Measurements from ENCODE around the gene FOXN3. TPM values are rescaled to one million over a fixed set of nuclear protein-coding genes. Genes with fewer than 3 reads are reported as not detected.

Gene FOXN3
- total RNA-seq, 2 donors from 2014 or later, result 61.2 to 84.1 TPM

- Histone ChIP-seq H3K4me1 (ENCODE audit: control insufficient read depth, insufficient read depth, low read length) (no peaks in the 10 kb centered on the region), H3K27me3 (ENCODE audit: control insufficient read depth, insufficient read depth, low read length, poor library complexity, severe bottlenecking) (no peaks in the 10 kb centered on the region), H3K9ac (ENCODE audit: extremely low read depth, low read length, poor library complexity, severe bottlenecking) (no peak overlapping the region), H3K27ac (ENCODE audit: low read depth, low read length) (no peak overlapping the region), H3K36me3 (ENCODE audit: control insufficient read depth, insufficient read depth, low read length) (no peaks in the 10 kb centered on the region), H3K4me3 (ENCODE audit: low read length) (no peak overlapping the region), H3K9me3 (ENCODE audit: control insufficient read depth, low read length) (no peaks in the 10 kb centered on the region)
- Mint-ChIP-seq H3K9me3 (no peaks in the 10 kb centered on the region), H3K27ac (no peak overlapping the region), H3K27me3 (ENCODE audit: insufficient read depth) (peaks cover 2% of the 10 kb centered on the region), H3K4me1 (peaks cover 6% of the 10 kb centered on the region), H3K36me3 (ENCODE audit: low read depth) (no peaks in the 10 kb centered on the region), H3K4me3 (no peak overlapping the region)
- TF ChIP-seq CTCF (conservative IDR thresholded peaks at IDR 0.05), result no peak
- WGBS, 2 experiments (ENCODE audit: insufficient coverage in 1 of 2, insufficient read length in 1 of 2), result 95 to 96% methylated on average over 5 to 6 of the region's 6 CpGs
- no peak for DNase-seq
These were observed 285.9 kb downstream of the FOXN3 start for GRCh38 chr14:89131004-89131750.

GRCh38 chr14:89129570-89129969 lies 287.5 kb downstream of the FOXN3 start:
- H3K4me1 ChIP-seq (ENCODE audit: control insufficient read depth, insufficient read depth, low read length), result no peaks in the 10 kb centered on the region
- no peaks in the 10 kb centered on the region for H3K9me3 Mint-ChIP-seq
- H3K4me3 ChIP-seq (ENCODE audit: low read length), result no peak overlapping the region
- no peaks in the 10 kb centered on the region for H3K36me3 Mint-ChIP-seq (ENCODE audit: low read depth)
- H3K9me3 ChIP-seq (ENCODE audit: control insufficient read depth, low read length), result no peaks in the 10 kb centered on the region
- no peak overlapping the region for H3K9ac ChIP-seq (ENCODE audit: extremely low read depth, low read length, poor library complexity, severe bottlenecking)
- H3K27ac Mint-ChIP-seq, result no peak overlapping the region
- WGBS, 2 experiments (ENCODE audit: insufficient coverage in 1 of 2, insufficient read length in 1 of 2), result 95 to 96% methylated on average over 6 of the region's 6 CpGs
- H3K4me3 Mint-ChIP-seq, result no peak overlapping the region
- peaks cover 4% of the 10 kb centered on the region for H3K27me3 Mint-ChIP-seq (ENCODE audit: insufficient read depth)
- no peak for TF ChIP-seq CTCF (conservative IDR thresholded peaks at IDR 0.05)
- H3K4me1 Mint-ChIP-seq, result peaks cover 4% of the 10 kb centered on the region
- H3K27ac ChIP-seq (ENCODE audit: low read depth, low read length), result no peak overlapping the region
- no peaks in the 10 kb centered on the region for H3K27me3 ChIP-seq (ENCODE audit: control insufficient read depth, insufficient read depth, low read length, poor library complexity, severe bottlenecking)
- DNase-seq, result no peak
- no peaks in the 10 kb centered on the region for H3K36me3 ChIP-seq (ENCODE audit: control insufficient read depth, insufficient read depth, low read length)

GRCh38 chr14:89128311-89129026 lies 288.6 kb downstream of the FOXN3 start:
- Histone ChIP-seq H3K4me3 (ENCODE audit: low read length) (no peak overlapping the region), H3K4me1 (ENCODE audit: control insufficient read depth, insufficient read depth, low read length) (no peaks in the 10 kb centered on the region), H3K9me3 (ENCODE audit: control insufficient read depth, low read length) (no peaks in the 10 kb centered on the region), H3K36me3 (ENCODE audit: control insufficient read depth, insufficient read depth, low read length) (no peaks in the 10 kb centered on the region), H3K27ac (ENCODE audit: low read depth, low read length) (no peak overlapping the region), H3K27me3 (ENCODE audit: control insufficient read depth, insufficient read depth, low read length, poor library complexity, severe bottlenecking) (no peaks in the 10 kb centered on the region), H3K9ac (ENCODE audit: extremely low read depth, low read length, poor library complexity, severe bottlenecking) (no peak overlapping the region)
- no peak for TF ChIP-seq CTCF (conservative IDR thresholded peaks at IDR 0.05)
- no peaks in the 10 kb centered on the region for H3K4me1 Mint-ChIP-seq
- H3K9me3 Mint-ChIP-seq, result no peaks in the 10 kb centered on the region
- H3K36me3 Mint-ChIP-seq (ENCODE audit: low read depth), result no peaks in the 10 kb centered on the region
- 95 to 97% methylated on average over 7 to 10 of the region's 10 CpGs for WGBS, 2 experiments (ENCODE audit: insufficient coverage in 1 of 2, insufficient read length in 1 of 2)
- DNase-seq, result no peak
- H3K27ac Mint-ChIP-seq, result no peak overlapping the region
- peaks cover 4% of the 10 kb centered on the region for H3K27me3 Mint-ChIP-seq (ENCODE audit: insufficient read depth)
- no peak overlapping the region for H3K4me3 Mint-ChIP-seq
